ENCODE measurements around the gene HLA-DPA1. TPM values are rescaled to one million over a fixed set of nuclear protein-coding genes. Genes with fewer than 3 reads are reported as not detected.

The HLA-DPA1 gene
- total and polyA plus RNA-seq, 4 donors: 96.2 to 321 (median 145) TPM

DNA sequence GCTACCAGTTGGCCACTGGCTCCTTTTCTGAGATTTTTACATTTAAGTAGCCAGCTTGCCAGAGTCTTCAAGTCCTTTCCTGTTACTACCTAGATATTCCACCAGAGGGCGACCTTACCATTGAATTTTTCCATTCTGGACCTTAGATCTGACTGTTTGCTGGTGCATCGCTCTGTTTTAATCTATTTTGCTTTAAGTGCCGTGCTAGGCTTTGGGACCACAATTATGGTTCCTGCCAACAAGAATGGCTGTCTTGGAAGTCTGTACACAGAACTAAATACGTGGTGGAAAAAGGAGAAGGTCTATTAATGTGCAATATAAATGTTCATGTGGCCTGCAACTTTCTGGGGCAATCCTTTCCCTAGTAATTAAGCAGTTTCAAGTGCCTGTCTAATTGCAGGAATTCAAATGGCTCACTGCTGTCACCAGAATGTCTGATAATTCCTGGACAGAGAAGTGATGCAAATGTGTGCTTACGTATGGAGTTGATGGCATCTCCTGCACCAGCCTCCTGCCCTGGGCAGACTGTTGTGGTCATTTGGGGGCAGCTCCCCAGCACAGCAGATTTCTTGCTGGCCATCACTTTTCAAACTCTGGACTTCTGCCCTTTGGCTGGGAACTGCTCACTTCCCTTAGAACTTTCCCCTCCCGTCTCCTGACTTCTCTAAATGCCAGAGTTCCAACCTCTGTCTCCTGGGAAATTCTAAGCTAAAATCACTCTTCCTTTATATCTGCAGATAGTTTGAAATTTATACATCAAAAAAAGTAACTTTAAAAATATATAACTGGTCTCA lies 58.4 kb downstream of the HLA-DPA1 start:
- H3K9ac ChIP-seq (ENCODE audit: insufficient read depth in 1 of 2, low read length in 2 of 2): no peak overlapping the region
- H3K36me3 ChIP-seq (ENCODE audit: control insufficient read depth in 4 of 4, insufficient read depth in 4 of 4, low read length in 4 of 4): no peaks in the 10 kb centered on the region
- H3K27me3 ChIP-seq (ENCODE audit: control insufficient read depth in 3 of 3, insufficient read depth in 3 of 3, low read length in 2 of 3): peaks cover 0 to 11% (median 8%) of the 10 kb centered on the region in 3 donors
- H3K4me3 ChIP-seq: no peak overlapping the region
- H3K4me1 ChIP-seq (ENCODE audit: control insufficient read depth in 5 of 5, insufficient read depth in 5 of 5, low read length in 5 of 5): peaks cover 0 to 9% (median 4%) of the 10 kb centered on the region in 5 donors
- TF ChIP-seq, protein P1, sequence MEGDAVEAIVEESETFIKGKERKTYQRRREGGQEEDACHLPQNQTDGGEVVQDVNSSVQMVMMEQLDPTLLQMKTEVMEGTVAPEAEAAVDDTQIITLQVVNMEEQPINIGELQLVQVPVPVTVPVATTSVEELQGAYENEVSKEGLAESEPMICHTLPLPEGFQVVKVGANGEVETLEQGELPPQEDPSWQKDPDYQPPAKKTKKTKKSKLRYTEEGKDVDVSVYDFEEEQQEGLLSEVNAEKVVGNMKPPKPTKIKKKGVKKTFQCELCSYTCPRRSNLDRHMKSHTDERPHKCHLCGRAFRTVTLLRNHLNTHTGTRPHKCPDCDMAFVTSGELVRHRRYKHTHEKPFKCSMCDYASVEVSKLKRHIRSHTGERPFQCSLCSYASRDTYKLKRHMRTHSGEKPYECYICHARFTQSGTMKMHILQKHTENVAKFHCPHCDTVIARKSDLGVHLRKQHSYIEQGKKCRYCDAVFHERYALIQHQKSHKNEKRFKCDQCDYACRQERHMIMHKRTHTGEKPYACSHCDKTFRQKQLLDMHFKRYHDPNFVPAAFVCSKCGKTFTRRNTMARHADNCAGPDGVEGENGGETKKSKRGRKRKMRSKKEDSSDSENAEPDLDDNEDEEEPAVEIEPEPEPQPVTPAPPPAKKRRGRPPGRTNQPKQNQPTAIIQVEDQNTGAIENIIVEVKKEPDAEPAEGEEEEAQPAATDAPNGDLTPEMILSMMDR (IDR thresholded peaks at IDR 0.05; ENCODE audit: control extremely low read depth, extremely low read depth): peak; percentile 88
- ATAC-seq (ENCODE audit: insufficient read depth, low FRiP score) (peak; percentile 57), DNase-seq (peak; percentile 67 to 93 (median 87))
- no peaks in the 10 kb centered on the region for H3K9me3 ChIP-seq (ENCODE audit: control insufficient read depth in 4 of 4, insufficient read depth in 3 of 4, low read length in 3 of 4)
- H3K27ac ChIP-seq (ENCODE audit: low read depth in 1 of 2, low read length in 1 of 2): peak overlapping the region; percentile 14 to 15
- 18 to 29% methylated on average over 6 of the region's 6 CpGs for WGBS, 2 donors

Other genes with a start within 250 kb of the HLA-DPA1 start
- gene TAP2, start 234.9 kb downstream of the HLA-DPA1 start, total RNA-seq: 10 to 100 TPM; 15.2 to 63.2 TPM
- 10 to 100 TPM; 25.3 to 58.7 TPM for gene TAP2, start 234.9 kb downstream of the HLA-DPA1 start, polyA plus RNA-seq
- gene PSMB8, start 229.6 kb downstream of the HLA-DPA1 start, total RNA-seq: 10 to 100 TPM; 40.4 to 79.0 TPM
- 100 to 1,000 TPM; 132 to 216 TPM for gene PSMB8, start 229.6 kb downstream of the HLA-DPA1 start, polyA plus RNA-seq
- gene TAP1, start 219.9 kb downstream of the HLA-DPA1 start, total RNA-seq: 10 to 100 TPM; 32.6 to 52.1 TPM
- 100 to 1,000 TPM in 1 of 2 donors, 10 to 100 TPM in 1; 63.6 to 181 TPM for gene TAP1, start 219.9 kb downstream of the HLA-DPA1 start, polyA plus RNA-seq
- 10 to 100 TPM; 14.4 to 56.6 TPM for gene PSMB9, start 219.5 kb downstream of the HLA-DPA1 start, total RNA-seq
- 100 to 1,000 TPM in 1 of 2 donors, 10 to 100 TPM in 1; 67.2 to 183 TPM for gene PSMB9, start 219.5 kb downstream of the HLA-DPA1 start, polyA plus RNA-seq
- gene HLA-DMB, start 132.6 kb downstream of the HLA-DPA1 start, total RNA-seq: 10 to 100 TPM; 42.3 to 76.7 TPM
- gene HLA-DMB, start 132.6 kb downstream of the HLA-DPA1 start, polyA plus RNA-seq: 10 to 100 TPM; 50.1 to 52.2 TPM
- 100 to 1,000 TPM in 1 of 2 donors, 10 to 100 TPM in 1; 76.8 to 130 TPM for gene HLA-DMA, start 120.6 kb downstream of the HLA-DPA1 start, total RNA-seq
- gene HLA-DMA, start 120.6 kb downstream of the HLA-DPA1 start, polyA plus RNA-seq: 100 to 1,000 TPM; 106 to 240 TPM
- gene BRD2, start 105.1 kb downstream of the HLA-DPA1 start, total RNA-seq: 100 to 1,000 TPM; 178 TPM
- 100 to 1,000 TPM; 114 to 117 TPM for gene BRD2, start 105.1 kb downstream of the HLA-DPA1 start, polyA plus RNA-seq
- 10 to 100 TPM; 20.7 to 26.4 TPM for gene HLA-DOA, start 64.1 kb downstream of the HLA-DPA1 start, total RNA-seq
- 10 to 100 TPM in 1 of 2 donors, 1 to 10 TPM in 1; 4.6 to 12.8 TPM for gene HLA-DOA, start 64.1 kb downstream of the HLA-DPA1 start, polyA plus RNA-seq
- 100 to 1,000 TPM in 1 of 2 donors, 10 to 100 TPM in 1; 69.8 to 235 TPM for gene HLA-DPB1, start 2.3 kb upstream of the HLA-DPA1 start, total RNA-seq
- 100 to 1,000 TPM; 170 to 240 TPM for gene HLA-DPB1, start 2.3 kb upstream of the HLA-DPA1 start, polyA plus RNA-seq
- gene COL11A2, start 118.8 kb upstream of the HLA-DPA1 start, total RNA-seq: 1 to 10 TPM in 1 of 2 donors, under 1 TPM in 1; 0.77 to 2.4 TPM
- gene COL11A2, start 118.8 kb upstream of the HLA-DPA1 start, polyA plus RNA-seq: 1 to 10 TPM in 1 of 2 donors, under 1 TPM in 1; 0.32 to 1.0 TPM
- 10 to 100 TPM; 27.4 to 38.7 TPM for gene RXRB, start 127.0 kb upstream of the HLA-DPA1 start, total RNA-seq
- gene RXRB, start 127.0 kb upstream of the HLA-DPA1 start, polyA plus RNA-seq: 10 to 100 TPM; 28.6 to 33.6 TPM
- gene SLC39A7, start 127.2 kb upstream of the HLA-DPA1 start, total RNA-seq: 100 to 1,000 TPM in 1 of 2 donors, 10 to 100 TPM in 1; 53.6 to 137 TPM
- gene SLC39A7, start 127.2 kb upstream of the HLA-DPA1 start, polyA plus RNA-seq: 100 to 1,000 TPM in 1 of 2 donors, 10 to 100 TPM in 1; 63.4 to 164 TPM
- 10 to 100 TPM; 19.0 to 22.7 TPM for gene HSD17B8, start 131.0 kb upstream of the HLA-DPA1 start, total RNA-seq
- gene HSD17B8, start 131.0 kb upstream of the HLA-DPA1 start, polyA plus RNA-seq: 10 to 100 TPM; 19.6 to 19.7 TPM
- 10 to 100 TPM; 30.0 to 46.6 TPM for gene RING1, start 134.9 kb upstream of the HLA-DPA1 start, total RNA-seq
- 10 to 100 TPM; 34.2 to 43.6 TPM for gene RING1, start 134.9 kb upstream of the HLA-DPA1 start, polyA plus RNA-seq
- gene VPS52, start 198.2 kb upstream of the HLA-DPA1 start, total RNA-seq: 10 to 100 TPM; 46.5 to 59.9 TPM
- 10 to 100 TPM; 37.3 to 41.3 TPM for gene VPS52, start 198.2 kb upstream of the HLA-DPA1 start, polyA plus RNA-seq
- gene RPS18, start 198.4 kb upstream of the HLA-DPA1 start, total RNA-seq: 1,000 to 10,000 TPM; 1,324 to 2,087 TPM
- gene RPS18, start 198.4 kb upstream of the HLA-DPA1 start, polyA plus RNA-seq: 1,000 to 10,000 TPM; 3,902 to 8,495 TPM
- gene B3GALT4, start 203.5 kb upstream of the HLA-DPA1 start, total RNA-seq: 10 to 100 TPM in 1 of 2 donors, 1 to 10 TPM in 1; 6.8 to 19.0 TPM
- 10 to 100 TPM; 11.2 to 16.8 TPM for gene B3GALT4, start 203.5 kb upstream of the HLA-DPA1 start, polyA plus RNA-seq
- 10 to 100 TPM; 26.3 to 48.0 TPM for gene WDR46, start 215.6 kb upstream of the HLA-DPA1 start, total RNA-seq
- 10 to 100 TPM; 47.3 to 47.6 TPM for gene WDR46, start 215.6 kb upstream of the HLA-DPA1 start, polyA plus RNA-seq
- gene PFDN6, start 216.0 kb upstream of the HLA-DPA1 start, total RNA-seq: 10 to 100 TPM; 21.8 to 42.2 TPM
- gene PFDN6, start 216.0 kb upstream of the HLA-DPA1 start, polyA plus RNA-seq: 100 to 1,000 TPM; 113 to 377 TPM
- gene RGL2, start 225.3 kb upstream of the HLA-DPA1 start, total RNA-seq: 10 to 100 TPM; 74.7 to 93.7 TPM
- 10 to 100 TPM; 72.2 to 75.4 TPM for gene RGL2, start 225.3 kb upstream of the HLA-DPA1 start, polyA plus RNA-seq
- gene TAPBP, start 240.4 kb upstream of the HLA-DPA1 start, total RNA-seq: 100 to 1,000 TPM; 155 to 241 TPM
- gene TAPBP, start 240.4 kb upstream of the HLA-DPA1 start, polyA plus RNA-seq: 10 to 100 TPM; 78.7 to 78.9 TPM
- gene ZBTB22, start 244.1 kb upstream of the HLA-DPA1 start, total RNA-seq: 10 to 100 TPM; 22.5 to 25.7 TPM
- 10 to 100 TPM; 16.4 to 19.2 TPM for gene ZBTB22, start 244.1 kb upstream of the HLA-DPA1 start, polyA plus RNA-seq
- gene DAXX, start 249.3 kb upstream of the HLA-DPA1 start, total RNA-seq: 10 to 100 TPM; 23.8 to 38.5 TPM
- 10 to 100 TPM; 32.8 to 36.3 TPM for gene DAXX, start 249.3 kb upstream of the HLA-DPA1 start, polyA plus RNA-seq

All from lung (tissue), 12 donors.